ENCODE data around the gene TAF12.

Gene TAF12

GRCh38 chr1:28606771-28607170, 36.1 kb downstream of the TAF12 start:
- Histone ChIP-seq H3K9ac (ENCODE audit: low read length) (no peak overlapping the region), H3K9me2 (replicated peaks; ENCODE audit: insufficient read depth, low read length) (no peaks in the 10 kb centered on the region), H3K27ac (ENCODE audit: low read length) (no peak overlapping the region), H3K4me3 (ENCODE audit: low read length) (no peak overlapping the region), H2AFZ (ENCODE audit: low read length) (no peak overlapping the region), H3K4me1 (ENCODE audit: low read length) (peaks cover 14% of the 10 kb centered on the region), H3K27me3 (replicated peaks; ENCODE audit: insufficient read depth, low read length) (no peaks in the 10 kb centered on the region), H3K9me3 (replicated peaks; ENCODE audit: insufficient read depth, low read length) (no peaks in the 10 kb centered on the region), H3K36me3 (replicated peaks; ENCODE audit: insufficient read depth, low read length) (no peaks in the 10 kb centered on the region), H3K79me2 (ENCODE audit: low read length) (no peaks in the 10 kb centered on the region), H3F3A (ENCODE audit: insufficient read depth, low read length) (peaks cover 10% of the 10 kb centered on the region), H4K20me1 (ENCODE audit: insufficient read depth, low read length) (no peaks in the 10 kb centered on the region), H3K4me2 (ENCODE audit: low read depth, low read length) (no peak overlapping the region)
- no peak for TF ChIP-seq EZH2phosphoT487 (IDR thresholded peaks at IDR 0.05; ENCODE audit: low read length)
- TF ChIP-seq CTCF (IDR thresholded peaks at IDR 0.05; ENCODE audit: low read length) = no peak
- TF ChIP-seq EZH2 (optimal IDR thresholded peaks at IDR 0.05; ENCODE audit: low read depth, low read length) = no peak
- DNase-seq = no peak

- Histone ChIP-seq H3K9me3 (replicated peaks; ENCODE audit: insufficient read depth, low read length) (no peaks in the 10 kb centered on the region), H3K9ac (ENCODE audit: low read length) (no peak overlapping the region), H3K27ac (ENCODE audit: low read length) (no peak overlapping the region), H3K79me2 (ENCODE audit: low read length) (0 out of 2 replicates have a peak, but pooled peaks cover 2% of the 10 kb centered on the region), H3K9me2 (replicated peaks; ENCODE audit: insufficient read depth, low read length) (no peaks in the 10 kb centered on the region), H3F3A (ENCODE audit: insufficient read depth, low read length) (peaks cover 21% of the 10 kb centered on the region), H2AFZ (ENCODE audit: low read length) (no peak overlapping the region), H3K4me2 (ENCODE audit: low read depth, low read length) (no peak overlapping the region), H3K36me3 (replicated peaks; ENCODE audit: insufficient read depth, low read length) (no peaks in the 10 kb centered on the region), H3K27me3 (replicated peaks; ENCODE audit: insufficient read depth, low read length) (no peaks in the 10 kb centered on the region), H4K20me1 (ENCODE audit: insufficient read depth, low read length) (no peaks in the 10 kb centered on the region), H3K4me3 (ENCODE audit: low read length) (no peak overlapping the region), H3K4me1 (ENCODE audit: low read length) (peaks cover 31% of the 10 kb centered on the region)
- no peak for TF ChIP-seq EZH2phosphoT487 (IDR thresholded peaks at IDR 0.05; ENCODE audit: low read length)
- TF ChIP-seq EZH2 (optimal IDR thresholded peaks at IDR 0.05; ENCODE audit: low read depth, low read length) = no peak
- TF ChIP-seq CTCF (IDR thresholded peaks at IDR 0.05; ENCODE audit: low read length) = no peak
- no peak for DNase-seq
Measured at GRCh38 chr1:28604962-28605361, 37.9 kb downstream of the TAF12 start.

GRCh38 chr1:28604411-28604810, 38.5 kb downstream of the TAF12 start:
- TF ChIP-seq CTCF (IDR thresholded peaks at IDR 0.05; ENCODE audit: low read length) = no peak
- TF ChIP-seq EZH2 (optimal IDR thresholded peaks at IDR 0.05; ENCODE audit: low read depth, low read length) = no peak
- TF ChIP-seq EZH2phosphoT487 (IDR thresholded peaks at IDR 0.05; ENCODE audit: low read length) = no peak
- Histone ChIP-seq H3K4me3 (ENCODE audit: low read length) (no peak overlapping the region), H3K9me3 (replicated peaks; ENCODE audit: insufficient read depth, low read length) (no peaks in the 10 kb centered on the region), H3F3A (ENCODE audit: insufficient read depth, low read length) (peaks cover 26% of the 10 kb centered on the region), H3K27me3 (replicated peaks; ENCODE audit: insufficient read depth, low read length) (no peaks in the 10 kb centered on the region), H3K9me2 (replicated peaks; ENCODE audit: insufficient read depth, low read length) (no peaks in the 10 kb centered on the region), H3K36me3 (replicated peaks; ENCODE audit: insufficient read depth, low read length) (no peaks in the 10 kb centered on the region), H4K20me1 (ENCODE audit: insufficient read depth, low read length) (no peaks in the 10 kb centered on the region), H2AFZ (ENCODE audit: low read length) (no peak overlapping the region), H3K9ac (ENCODE audit: low read length) (no peak overlapping the region), H3K4me2 (ENCODE audit: low read depth, low read length) (no peak overlapping the region), H3K4me1 (ENCODE audit: low read length) (peaks cover 37% of the 10 kb centered on the region), H3K27ac (ENCODE audit: low read length) (no peak overlapping the region), H3K79me2 (ENCODE audit: low read length) (0 out of 2 replicates have a peak, but pooled peaks cover 2% of the 10 kb centered on the region)
- DNase-seq = no peak

Data from MM.1S (cell line).